GM18499 (cell line): ENCODE results near the gene SCAI.
"Not testable (repeated sequence)": the region's sequence is repeated elsewhere in the genome, so short reads cannot be mapped to it uniquely, and the experiment has no call there.

Source experiments
- ATAC-seq: cut with Tn5 transposase; IDR thresholded peaks from one replicate; pipeline ENCODE4 v1.9.1; 2021; ENCODE audit warnings: moderate number of reproducible peaks; ENCODE audit not compliant: insufficient read depth, unreplicated experiment

Gene SCAI

DNA sequence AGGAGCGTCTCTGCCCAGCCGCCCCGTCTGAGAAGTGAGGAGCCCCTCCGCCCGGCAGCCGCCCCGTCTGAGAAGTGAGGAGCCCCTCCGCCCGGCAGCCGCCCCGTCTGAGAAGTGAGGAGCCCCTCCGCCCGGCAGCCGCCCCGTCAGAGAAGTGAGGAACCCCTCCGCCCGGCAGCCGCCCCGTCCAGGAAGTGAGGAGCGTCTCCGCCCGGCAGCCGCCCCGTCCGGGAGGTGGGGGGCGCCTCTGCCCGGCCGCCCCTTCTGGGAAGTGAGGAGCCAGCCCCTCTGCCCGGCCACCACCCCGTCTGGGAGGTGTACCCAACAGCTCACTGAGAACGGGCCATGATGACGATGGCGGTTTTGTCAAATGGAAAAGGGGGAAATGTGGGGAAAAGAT, 34.8 kb downstream of the SCAI start:
- not testable (repeated sequence) for ATAC-seq

DNA sequence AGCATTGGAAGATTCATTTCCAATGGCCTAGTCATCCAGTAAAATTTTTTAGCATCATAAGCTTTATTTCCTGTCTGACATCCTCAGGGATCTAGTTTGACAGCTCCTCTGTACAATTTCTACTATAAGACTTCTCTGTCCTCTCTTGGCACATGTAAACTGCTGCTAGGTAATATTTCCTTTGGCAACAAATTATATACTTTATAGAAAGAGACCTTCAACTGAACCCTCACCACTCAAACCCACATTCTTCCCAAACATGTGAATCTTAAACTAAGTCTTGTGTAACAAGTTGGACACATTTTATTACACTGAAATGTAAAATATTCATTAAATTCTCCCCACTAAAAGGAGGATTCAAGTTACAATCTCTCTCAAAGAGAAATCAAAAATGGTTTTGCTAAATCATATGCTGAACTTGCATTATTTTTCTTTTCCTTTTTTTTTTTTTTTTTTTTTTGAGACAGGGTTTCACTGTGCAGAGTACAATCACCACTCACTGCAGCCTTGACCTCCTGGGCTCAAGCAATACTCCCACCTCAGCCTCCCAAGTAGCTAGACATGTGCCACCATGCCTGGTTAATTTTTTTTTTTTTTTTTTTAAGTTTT, 36.9 kb downstream of the SCAI start:
- ATAC-seq = no peak

DNA sequence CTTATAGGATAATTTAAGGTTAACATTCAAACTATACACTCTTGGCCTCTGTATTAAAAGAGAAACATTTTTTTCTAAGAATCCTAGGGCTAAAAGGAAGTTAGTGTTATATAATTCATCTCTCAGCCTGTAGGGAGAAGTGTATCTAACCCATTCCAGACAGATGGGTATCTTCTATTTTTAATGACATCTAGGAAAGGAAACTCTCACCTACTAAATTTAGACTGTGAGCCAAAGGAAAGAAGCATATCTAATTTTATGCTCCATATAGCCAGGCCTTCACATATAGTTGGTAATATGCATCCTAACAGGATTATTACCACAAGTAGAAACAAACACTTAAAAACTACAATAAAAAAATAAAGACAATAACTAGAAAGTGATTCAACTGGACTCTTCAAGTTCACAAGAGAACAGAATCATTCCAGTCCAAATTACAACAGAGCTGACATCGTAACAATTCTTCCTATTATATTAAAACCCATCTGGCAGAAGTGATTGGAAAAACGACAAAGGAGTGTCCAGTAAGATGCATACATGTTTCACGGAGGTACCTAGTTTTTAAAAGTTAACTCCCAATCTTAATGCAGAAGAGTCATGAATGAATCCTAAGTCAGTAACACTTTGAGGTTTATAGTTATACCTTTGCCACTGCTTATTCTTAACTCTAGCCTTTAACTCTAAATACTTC, 39.4 kb downstream of the SCAI start:
- ATAC-seq = no peak

- no peak for ATAC-seq
Measured at GRCh38 chr9:125103021-125103420, 40.3 kb downstream of the SCAI start.

DNA sequence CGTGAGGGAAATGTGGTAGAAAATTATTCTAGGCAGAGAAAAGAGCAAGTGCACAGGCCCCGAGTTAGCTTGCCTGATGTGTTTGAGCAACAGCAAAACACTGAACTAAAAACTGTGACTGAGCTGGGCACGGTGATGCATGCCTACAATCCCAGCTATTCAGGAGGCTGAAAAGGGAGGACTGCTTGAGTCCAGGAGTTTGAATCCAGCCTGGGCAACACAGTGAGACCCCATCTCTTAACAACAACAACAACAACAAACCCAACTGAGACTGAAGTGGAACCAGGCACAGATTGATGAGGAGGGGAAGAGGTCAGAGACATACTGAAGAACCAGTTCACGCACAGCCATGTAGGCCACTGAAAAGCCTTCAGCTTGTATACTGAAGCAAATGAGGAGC, 42.5 kb downstream of the SCAI start:
- ATAC-seq = no peak

- no peak for ATAC-seq
Measured at GRCh38 chr9:125099816-125100215, 43.5 kb downstream of the SCAI start.

GRCh38 chr9:125095821-125096443, 47.4 kb downstream of the SCAI start:
- ATAC-seq = no peak

GRCh38 chr9:125091121-125091520, 52.2 kb downstream of the SCAI start:
- no peak for ATAC-seq

DNA sequence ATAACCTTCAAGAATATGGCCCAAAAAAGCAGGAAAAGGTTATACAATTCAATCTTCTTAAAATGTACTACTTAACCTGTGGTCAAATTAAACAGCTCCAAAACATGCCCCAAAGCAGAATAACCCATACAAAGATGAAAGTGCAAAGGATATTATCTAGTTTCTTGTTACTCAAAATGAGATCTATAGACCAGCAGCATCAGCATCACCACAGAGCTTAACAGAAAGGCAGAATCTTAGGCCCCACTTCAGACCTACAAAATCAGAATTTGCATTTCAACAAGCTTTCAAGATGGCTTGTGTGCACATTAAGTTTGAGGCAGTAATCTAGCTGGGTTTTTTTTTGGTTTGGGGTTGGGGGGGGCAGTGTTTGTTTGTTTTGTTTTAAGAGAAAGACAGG, 54.0 kb downstream of the SCAI start:
- no peak for ATAC-seq

DNA sequence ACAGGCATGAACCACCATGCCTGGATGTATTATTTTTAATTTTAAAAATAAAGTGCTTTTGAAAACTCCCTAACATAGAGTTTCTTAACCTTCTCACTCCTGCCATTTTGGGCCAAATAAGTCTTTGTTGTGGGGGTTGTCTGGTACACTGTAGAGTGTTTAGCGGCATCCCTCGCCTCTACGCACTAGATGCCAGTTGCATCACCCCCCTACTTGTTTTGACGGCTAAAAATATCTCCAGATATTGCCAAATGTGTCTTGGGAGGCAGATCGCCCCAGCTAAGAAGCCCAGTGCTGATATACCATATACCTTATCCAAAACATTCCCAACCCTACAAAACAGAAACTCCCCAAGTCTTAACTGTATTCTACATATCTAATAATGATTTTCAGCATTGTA, 54.6 kb downstream of the SCAI start:
- ATAC-seq = no peak

- no peak for ATAC-seq
Measured at GRCh38 chr9:125085703-125086477, 57.4 kb downstream of the SCAI start.

DNA sequence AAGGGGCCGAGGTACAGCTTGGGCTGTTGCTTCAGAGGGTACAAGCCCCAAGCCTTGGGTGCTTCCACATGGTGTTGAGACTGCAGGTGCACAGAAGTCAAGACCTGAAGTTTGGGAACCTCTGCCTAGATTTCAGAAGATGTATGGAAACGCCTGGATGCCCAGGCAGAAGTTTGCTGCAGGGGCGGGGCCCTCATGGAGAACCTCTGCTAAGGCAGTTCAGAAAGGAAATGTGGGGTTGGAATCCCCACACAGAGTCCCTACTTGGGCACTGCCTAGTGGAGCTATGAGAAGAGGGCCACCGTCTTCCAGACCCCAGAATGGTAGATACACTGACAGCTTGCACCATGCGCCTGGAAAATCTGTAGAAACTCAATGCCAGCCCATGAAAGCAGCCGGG, 61.1 kb downstream of the SCAI start:
- ATAC-seq = not testable (repeated sequence)

DNA sequence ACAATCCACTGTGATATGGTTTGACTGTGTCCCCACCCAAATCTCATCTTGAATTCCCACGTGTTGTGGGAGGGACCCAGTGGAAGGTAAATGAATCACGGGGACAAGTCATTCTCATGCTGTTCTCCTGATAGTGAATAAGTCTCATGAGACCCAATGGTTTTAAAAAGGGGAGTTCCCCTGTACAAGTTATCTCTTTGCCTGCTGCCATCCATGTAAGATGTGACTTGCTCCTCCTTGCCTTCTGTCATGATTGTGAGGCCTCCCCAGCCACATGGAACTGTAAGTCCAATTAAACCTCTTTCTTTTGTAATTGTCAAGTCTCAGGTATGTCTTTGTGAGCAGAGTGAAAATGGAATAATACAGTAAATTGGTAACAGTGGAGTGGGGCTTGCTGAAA, 62.5 kb downstream of the SCAI start:
- not testable (repeated sequence) for ATAC-seq

- ATAC-seq = no peak
Measured at GRCh38 chr9:125079931-125080330, 63.4 kb downstream of the SCAI start.

- ATAC-seq = no peak
Measured at GRCh38 chr9:125075997-125076396, 67.3 kb downstream of the SCAI start.

- ATAC-seq = no peak
Measured at GRCh38 chr9:125074976-125075375, 68.4 kb downstream of the SCAI start.

DNA sequence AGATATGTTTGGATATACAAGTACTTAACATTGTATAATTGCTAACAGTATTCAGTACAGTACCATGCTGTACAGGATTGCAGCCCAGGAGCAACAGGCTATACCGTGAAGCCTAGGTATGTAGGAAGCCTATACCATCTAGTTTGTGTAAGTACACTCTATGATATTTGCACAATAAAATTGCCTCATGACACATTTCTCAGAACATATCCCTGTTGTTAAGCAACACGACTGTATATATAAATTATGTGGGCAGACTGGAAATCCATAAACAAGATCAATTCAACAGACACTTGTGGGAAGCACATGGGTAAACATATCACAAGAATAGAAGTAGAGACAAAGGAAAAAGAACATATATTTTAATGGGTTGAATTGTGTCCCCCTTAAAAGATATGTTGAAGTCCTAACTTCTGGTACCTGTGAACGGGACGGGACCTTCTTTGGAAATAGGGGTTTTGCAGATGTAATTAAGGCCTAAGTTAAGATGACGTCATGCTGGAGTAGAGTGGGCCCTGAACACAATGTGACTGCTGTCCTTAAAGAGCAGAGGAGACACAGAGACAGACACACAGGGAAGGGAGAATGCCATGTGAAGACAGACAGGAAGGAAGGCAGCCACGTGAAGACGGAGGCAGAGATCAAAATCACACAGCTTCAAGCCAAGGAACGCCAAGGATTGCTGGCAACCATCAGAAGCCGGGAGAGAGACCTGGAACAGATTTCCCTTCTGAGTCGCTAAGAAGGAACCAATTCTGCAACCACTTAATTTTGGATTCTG, 76.3 kb downstream of the SCAI start:
- no peak for ATAC-seq

- no peak for ATAC-seq
Measured at GRCh38 chr9:125061391-125061790, 81.9 kb downstream of the SCAI start.

DNA sequence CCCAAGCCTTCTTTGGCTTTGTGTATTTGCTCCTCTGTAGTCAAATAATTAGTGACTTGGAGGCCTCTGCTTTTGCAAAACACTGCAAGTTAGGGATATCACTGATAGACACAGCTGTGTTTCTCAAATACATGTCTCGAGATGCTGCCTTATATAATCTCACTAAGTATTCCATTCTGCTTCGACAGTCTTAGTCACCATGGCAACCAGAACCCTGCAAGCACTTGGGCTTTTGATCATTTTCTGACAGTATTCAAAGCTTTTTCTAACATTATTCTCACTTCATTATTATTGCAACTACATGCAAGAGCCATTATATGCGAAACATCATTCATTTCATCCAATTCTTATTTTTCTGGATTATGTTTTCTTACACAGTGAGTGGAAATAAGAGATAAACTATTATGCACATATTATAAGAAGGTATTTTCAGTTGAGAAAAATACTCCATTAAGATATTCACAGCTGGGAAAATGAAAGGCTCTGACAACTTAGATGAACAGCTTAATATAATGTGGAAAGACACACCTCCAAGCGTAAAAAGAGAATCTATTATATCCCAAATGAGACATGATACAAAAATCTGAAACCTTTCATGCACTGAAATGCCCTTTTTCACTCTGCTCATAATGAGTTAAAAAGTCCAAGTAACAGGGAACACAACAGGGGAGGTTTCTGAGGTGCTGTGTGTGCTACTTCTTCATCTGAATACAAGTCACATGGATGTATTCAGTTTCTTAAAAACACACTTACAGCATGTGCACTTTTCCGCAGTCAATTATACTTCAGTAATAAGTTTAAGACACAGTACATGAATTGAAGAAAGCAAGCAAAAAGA, 93.9 kb downstream of the SCAI start:
- no peak for ATAC-seq
